ENCODE measurements around the gene PHLDB3.
"Not testable (repeated sequence)": the region's sequence is repeated elsewhere in the genome, so short reads cannot be mapped to it uniquely, and the experiment has no call there.

Gene PHLDB3

DNA sequence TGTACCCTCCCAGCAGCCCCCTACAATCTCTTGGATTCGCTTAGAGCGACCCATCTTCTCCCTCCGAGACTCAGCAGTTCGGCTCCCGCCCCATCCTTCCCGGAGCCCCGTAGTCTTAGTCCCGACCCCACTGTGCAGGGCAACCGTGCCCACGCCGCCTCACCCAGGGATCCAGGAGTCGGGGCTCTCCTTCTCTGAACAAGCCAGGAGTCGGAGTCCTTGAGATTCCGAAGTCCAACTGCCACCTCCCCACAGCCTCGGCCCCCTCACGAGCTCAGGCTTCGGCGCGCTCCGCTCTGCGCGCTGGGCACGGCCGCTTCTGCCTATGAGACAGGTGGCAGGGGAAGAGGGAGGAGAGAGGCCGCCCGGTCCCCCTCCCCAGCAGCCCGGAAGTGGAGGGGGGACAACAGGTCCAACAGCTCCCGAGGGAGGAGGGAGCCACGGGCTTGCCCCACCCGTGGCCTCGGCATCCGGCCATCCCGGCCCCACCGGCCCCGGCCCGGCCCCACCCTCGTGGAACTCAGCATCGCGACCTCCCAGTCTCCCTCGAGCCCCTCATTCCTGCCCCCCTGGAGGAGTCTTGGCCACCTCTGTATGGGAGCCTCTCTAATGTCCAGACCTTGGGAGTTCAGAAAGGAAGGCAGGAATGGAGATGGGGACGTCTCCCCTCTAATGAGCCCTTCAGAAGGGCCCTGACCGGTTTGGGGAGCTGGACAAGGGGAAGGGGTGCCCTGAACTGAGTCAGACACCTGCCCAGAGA, at the start of gene PHLDB3:
TSS of gene PHLDB3 (minus strand) at position 321 of the 760 bp plus-strand sequence. CDS start 628 bp downstream, outside the sequence.
- peak; percentile 43 for DNase-seq

DNA sequence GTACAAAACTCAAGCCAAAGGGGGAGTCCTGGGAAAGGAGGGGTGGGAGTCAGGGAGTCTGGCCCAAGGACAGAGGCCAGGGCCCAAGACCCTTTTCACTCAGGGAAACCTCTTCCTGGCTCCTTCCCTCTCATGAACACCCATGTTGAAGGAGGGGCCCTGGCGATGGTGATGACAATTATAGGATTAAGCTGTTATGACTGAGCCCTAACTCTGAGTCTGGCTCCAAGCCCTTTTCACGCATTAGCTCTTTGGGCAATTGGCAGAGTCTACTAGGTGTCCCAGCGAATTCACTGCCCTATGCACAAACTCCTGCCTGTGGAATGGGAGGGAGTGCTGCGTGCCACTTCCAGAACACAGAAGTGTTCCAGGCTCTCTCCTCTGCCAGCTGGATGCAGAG, 49.1 kb upstream of the PHLDB3 start:
- DNase-seq = no peak

DNA sequence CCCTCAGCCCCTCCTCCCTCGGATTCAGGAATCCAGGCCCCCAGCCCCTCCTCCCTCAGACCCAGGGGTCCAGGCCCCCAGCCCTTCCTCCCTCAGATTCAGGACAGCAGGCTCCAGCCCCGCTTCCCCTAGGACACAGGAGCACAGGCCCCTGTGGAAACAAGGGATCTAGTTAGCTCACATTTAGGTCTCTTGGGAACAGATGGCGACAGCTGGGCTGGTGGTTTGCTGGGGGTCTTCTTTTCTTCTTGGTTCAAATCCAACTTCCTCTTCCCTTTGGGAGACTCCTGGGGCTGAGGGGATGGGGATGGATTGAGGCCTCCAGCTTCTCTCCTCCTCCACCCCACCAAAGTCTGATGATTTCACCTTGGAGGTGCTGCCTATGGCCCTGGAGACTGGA, 48.1 kb upstream of the PHLDB3 start:
- no peak for DNase-seq

DNA sequence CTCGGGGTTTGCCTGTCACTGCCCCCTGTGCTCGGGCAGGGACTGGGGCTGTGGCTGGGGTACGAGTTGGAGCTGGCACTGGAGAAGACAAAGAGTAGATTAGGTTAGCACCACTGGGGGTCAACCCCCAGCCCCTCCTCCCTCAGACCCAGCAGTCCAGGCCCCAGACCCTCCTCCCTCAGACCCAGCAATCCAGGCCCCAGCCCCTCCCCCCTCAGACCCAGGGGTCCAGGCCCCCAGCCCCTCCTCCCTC, 47.6 kb upstream of the PHLDB3 start:
- no peak for DNase-seq

DNA sequence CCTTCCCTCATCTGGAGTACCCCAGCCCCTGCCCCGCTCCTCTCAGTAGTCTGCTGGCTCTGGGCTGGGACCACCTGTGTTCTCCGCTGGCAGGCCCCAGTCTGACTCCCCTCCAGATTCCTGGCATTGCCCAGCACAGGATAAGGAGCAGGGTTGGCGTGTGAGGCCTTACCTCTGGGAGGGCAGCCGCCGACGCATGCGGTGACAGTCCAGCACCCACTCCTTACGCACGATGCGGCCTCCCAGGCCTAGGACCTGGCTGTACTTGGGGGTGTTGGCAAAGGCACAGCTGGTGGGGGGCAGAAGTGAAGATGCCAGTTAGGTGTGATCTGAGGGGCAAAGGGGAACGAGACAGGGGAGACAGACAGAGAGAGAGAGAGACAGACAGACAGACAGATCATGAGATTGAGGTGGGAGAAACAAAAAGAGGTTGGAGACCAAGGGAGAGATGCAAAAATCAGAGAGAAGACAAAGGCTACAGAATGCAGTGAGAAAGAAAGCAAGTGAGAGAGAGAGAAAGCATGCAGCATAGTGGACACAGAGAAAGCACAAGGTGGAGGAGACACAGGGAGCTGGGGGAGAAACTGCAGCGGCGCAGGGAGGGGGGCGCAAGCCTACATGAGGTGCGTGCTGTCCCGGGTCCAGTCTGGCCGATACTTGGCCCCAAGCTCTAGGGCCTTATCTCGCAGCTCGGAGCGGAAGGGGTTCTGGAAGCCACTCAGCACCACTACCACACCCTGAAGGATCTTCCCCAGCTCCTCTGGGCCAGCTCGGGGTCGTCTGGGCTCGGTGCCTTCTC, 47.1 kb upstream of the PHLDB3 start:
- no peak for DNase-seq

DNA sequence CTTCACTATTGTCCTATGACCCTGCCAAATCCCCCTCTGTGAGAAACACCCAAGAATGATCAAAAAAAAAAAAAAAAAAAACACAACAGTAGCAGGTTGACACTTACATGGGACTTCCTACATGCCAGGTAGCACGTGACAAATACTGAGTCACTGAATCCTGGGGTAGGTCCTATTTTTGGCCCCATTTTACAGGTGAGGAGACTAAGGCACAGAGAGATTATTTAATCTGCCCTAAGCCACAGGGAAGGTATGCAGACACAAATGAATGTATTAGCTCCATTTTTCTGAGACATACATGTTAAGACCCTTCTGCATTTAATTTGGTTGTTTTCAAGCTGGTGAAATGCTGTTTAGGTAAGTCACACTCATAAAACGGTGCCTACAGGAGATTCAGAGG, 44.2 kb upstream of the PHLDB3 start:
- DNase-seq = no peak

DNA sequence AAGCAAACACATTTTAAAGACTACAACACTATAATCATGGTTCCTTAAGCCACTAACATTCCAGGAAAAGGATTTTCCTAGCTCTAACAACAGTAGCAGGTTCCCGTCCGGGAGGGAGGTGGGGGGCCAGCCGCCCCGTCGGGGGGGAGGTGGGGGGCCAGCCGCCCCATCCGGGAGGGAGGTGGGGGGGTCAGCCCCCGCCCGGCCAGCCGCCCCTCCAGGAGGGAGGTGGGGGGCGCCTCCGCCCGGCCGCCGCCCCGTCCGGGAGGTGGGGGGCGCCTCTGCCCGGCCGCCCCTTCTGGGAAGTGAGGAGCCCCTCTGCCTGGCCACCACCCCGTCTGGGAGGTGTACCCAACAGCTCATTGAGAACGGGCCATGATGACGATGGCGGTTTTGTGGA, 43.4 kb upstream of the PHLDB3 start:
- DNase-seq = not testable (repeated sequence)

DNA sequence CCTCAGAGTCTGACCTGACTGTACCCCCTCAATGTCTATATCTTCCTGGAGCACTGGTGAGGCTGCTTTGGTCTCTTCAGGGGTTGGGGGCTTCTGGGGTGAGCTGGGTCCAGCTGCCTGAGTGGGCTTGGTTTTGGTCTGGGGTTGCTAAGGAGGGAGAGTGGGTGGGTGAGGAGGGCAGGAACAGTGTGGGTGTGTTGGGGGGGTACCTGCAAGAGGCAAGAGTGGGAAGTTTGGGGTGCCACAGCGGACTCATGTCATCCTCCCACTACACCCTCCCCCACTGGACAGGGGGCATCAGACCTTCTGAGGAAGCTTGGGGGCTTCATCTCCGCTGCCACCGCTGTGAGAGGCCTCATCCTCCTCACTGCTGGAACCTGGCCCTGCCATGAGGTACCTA, 42.0 kb upstream of the PHLDB3 start:
- DNase-seq = no peak

DNA sequence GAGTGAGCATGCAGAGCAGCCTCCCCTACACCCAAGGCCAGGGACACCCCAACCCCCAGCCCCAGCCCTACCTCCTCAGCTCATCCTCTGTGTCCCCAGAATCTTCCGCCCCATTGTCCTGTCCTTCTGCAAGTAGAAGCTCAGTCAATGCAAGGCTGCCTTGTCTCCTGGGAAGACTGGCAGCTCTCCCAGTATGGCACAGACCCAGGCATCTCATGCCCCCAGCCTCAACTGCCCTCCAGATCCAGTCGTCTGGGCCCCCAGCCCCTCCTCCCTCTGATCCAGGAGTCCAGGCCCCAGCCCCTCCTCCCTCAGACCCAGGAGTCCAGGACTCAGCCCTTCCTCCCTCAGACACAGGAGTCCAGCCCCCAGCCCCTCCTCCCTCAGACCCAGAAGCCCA, 41.4 kb upstream of the PHLDB3 start:
- no peak for DNase-seq

DNA sequence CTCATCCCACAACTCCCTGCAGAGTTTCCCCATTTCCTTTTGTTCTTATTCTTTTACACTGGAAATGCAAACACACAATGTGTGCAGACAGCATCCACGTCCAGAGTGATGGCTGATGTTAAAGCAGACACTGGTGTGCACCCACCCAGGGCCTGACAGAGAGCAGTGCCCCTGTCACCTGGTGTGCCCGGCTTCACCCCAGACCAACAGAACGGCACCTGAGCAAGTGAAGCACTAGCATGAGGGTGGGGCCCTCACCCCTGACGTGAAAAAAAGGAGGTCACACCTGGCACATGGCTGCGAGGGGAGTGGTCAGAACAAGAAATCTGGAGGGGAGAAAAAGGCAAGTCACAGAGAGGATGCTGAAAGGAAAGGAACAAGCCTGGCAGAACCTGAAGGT, 40.7 kb upstream of the PHLDB3 start:
- no peak for DNase-seq

DNA sequence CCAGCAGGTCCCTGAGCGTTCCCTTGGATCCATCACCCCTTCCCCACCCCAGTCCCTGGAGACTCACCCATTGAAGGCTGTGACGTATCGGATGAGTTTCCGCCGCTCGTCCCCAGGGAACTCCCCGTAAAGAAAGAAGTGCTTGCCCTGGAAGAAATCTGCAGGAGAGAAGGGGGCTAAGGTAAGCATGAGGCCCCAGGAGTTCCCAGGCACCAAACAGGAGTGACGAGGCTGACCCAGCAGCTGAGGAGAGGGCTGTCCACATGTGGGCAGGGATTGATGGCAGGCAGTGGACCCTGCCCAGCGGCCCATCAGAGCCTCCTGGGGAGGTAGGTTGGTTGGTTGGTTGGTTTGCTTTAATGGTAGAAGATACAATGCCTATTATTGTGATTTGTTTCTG, 39.5 kb upstream of the PHLDB3 start:
- DNase-seq = no peak

DNA sequence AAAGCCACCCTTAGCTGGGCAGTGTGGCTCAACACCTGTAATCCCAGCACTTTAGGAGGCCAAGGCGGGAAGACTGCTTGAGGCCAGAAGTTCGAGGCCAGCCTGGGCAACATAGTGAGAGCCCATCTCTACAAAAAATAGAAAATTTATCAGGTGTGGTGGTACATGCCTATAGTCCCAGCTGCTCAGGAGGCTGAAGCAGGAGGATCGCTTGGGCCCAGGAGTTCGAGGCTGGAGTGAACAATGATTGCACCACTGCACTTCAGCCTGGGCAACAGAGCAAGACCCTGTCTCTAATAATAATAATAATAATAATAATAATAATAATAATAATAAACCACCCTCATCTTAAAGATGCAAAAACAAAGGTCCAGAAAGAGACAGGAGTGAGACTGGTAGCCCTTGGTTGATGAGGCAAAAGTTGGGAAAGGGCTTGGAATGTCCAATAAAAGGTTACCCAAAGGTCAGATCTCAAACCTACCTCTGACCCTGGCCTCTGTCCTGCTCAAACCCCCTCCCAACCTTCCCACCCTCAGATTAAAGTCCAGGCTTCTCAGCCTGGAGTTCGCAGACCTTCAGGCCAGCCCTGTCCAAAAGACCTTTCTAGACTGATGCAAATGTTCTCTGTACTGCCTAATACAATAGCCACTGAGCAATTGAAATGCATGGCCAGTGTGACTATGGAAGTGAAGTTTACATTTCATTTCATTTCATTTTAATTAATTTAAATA, 37.5 kb upstream of the PHLDB3 start:
- no peak for DNase-seq

DNA sequence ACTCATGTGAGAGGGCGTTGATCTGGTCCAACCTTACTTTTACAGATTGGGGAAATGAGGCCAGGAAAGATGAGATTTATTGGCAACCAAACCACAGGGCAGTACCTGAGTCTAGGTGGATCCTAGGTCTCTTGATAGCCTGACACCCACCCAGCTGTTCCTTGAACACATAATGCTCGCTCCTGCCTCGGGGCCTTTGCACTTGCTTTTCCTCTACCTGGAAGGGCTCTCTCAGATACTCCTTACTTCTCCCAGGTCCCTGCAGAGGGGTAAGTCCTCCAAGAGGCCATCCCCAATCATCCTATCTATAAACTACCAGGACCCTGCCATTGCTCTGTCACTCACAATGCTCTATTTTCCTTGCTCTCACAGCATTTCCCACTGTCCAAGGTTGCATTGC, 35.8 kb upstream of the PHLDB3 start:
- DNase-seq = no peak

DNA sequence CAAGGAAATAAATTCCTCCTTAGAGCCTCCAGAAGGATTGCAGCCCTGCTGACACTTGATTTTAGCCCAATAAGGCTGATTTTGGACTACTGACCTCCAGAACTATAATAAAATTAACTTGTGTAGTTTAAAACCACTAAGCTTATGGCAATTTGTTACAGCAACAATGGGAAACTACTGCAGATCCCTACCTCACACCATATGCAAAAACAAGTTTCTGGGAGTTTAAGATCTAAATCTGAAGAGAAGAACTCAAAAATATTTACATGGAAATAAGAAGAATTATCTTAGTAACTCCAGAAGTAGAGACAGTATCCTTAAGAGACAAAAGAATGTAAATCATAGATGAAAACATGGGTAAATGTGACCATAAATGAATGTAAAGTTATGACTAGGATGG, 34.4 kb upstream of the PHLDB3 start:
- DNase-seq = no peak

DNA sequence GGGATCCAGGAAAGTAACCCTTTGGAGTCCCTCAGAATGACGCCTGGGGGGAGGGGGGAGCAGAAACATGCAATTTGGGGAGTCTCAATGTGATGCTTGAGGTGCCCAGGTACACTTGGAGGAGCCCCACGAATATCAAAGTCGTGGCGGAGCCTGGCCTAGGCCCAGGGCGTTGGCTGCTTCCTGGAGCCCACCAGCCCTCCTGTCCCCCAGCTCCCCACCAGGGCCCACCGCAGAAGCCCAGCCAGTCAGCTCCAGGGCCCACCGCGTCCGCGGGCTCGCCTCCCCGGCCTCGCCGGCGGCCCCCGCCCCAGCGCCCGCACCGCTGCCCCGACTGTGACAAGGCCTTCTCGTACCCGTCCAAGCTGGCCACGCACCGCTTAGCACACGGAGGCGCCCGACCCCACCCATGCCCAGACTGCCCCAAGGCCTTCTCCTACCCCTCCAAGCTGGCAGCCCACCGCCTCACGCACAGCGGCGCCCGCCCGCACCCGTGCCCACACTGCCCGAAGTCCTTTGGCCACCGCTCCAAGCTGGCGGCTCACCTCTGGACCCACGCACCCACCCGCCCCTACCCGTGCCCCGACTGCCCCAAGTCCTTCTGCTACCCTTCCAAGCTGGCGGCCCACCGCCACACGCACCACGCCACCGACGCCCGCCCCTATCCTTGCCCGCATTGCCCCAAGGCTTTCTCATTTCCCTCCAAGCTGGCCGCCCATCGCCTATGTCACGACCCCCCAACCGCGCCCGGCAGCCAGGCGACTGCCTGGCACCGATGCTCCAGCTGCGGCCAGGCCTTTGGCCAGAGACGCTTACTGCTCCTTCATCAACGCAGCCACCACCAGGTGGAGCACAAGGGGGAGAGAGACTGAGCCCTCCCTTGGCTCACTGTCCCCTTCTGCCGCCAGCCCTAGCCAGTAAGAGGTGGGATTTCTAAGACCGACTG, 30.5 kb upstream of the PHLDB3 start:
- peak; percentile 34 for DNase-seq

DNA sequence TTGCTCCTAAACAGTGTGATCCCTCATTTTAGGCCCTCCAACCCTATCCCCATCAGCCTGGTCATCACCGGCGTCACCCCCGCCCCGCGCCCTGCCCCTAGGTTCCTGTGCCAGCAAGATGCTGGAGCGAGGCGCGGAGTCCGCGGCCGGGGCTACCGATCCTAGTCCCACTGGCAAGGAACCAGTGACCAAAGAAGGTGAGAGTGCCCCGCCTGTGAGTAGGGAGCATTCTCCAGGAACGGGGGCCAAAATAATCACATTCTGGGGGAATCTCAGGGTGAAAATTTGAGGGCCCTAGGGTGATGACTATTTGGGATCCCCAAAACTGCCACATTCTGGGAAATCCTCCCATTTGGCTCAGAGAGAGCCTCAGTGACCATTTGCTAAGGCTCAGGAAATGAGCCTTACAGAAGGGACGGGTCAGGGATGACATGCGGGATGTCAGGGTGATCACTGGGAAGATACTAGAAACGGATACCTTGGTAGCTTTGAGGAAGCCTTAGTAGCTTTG, 29.8 kb upstream of the PHLDB3 start:
- DNase-seq = no peak

DNA sequence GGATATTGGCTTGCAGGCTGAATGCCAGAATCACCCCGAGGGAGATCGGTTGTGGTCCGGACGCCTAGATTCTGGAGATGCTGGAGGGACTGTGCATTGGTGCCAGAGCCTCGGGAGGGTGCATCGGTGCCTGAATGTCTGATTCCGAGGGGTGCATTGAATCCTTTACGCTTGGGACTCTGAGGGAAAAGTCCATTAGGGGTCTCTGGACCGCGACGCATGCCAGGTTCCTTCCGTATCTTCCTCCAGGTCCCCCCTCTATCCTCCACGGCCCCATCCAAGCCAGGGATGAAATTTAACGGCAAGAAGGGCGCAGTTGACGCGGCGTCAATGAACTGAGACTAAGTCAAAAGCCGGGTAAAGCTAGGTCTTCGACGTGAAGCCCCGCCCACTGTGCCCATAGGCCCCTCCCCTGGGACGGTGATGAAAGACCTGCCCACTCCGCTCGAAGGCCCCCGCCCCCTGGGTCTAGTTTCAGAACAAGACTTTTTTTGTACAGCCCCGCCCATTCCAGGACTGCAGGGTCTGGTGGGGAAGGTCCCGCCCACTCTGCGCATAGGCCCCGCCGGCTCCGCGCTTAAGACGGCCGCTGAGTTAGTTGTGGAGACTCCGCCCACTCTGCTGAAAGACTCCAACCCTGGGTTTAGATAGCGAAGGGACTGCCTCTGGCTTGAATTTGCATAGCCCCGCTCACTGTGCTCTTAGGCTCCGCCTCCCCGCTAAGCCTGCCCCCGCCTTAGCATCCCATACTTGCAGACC, 29.2 kb upstream of the PHLDB3 start:
- DNase-seq = peak; percentile 99

DNA sequence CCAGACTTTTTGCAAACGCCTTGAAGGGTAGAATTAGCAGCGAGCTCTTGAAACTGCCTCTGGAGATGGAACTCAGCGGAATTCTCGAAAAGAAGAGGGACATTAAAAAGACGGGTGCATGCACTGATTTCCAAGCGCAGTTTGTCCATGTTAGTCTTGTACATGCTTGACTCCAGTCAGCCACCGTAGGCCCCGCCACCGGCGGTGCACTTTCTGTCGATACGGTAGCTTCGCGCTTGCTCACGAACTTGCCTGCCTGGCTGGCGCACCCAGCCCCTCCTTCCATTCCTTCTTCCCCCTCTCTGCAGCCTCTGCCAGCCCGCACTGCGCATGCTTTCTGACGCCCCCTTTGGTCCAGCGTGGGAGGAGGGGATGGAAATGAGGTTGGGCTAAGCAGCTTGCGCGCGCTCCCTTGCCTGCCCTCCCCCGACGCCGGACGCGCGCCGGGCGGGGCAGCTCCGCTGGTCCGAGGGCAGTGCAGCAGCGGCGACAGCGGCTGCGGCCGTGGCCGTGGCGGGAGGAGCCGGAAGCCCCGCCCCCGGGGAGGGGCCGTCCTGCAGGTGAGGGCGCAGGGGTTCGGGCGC, 28.5 kb upstream of the PHLDB3 start, which contains the start of gene ZNF575:
TSS of gene ZNF575 (plus strand) at position 227 of the 584 bp plus-strand sequence. CDS start 1,235 bp downstream, outside the sequence.
- peak; percentile 90 for DNase-seq

DNA sequence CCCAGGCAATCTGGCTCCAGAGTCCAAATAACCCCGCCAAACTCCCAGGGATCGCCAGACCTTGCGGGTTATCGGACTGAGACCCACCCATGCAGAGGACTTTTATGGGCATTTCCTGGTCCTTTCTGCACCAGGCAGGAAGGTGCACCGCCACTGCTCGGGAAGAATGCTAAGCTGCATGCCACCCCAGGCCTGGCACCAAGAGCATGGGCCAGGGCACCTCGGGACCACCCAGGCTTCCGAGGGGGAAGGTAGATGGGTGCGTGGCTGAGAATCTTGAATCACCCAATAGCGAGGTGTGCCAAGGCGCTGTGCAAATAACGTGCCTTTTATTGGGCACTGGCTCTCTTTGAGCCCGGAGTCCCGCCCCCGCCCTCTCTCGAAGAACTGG, 28.0 kb upstream of the PHLDB3 start:
- peak; percentile 71 for DNase-seq

DNA sequence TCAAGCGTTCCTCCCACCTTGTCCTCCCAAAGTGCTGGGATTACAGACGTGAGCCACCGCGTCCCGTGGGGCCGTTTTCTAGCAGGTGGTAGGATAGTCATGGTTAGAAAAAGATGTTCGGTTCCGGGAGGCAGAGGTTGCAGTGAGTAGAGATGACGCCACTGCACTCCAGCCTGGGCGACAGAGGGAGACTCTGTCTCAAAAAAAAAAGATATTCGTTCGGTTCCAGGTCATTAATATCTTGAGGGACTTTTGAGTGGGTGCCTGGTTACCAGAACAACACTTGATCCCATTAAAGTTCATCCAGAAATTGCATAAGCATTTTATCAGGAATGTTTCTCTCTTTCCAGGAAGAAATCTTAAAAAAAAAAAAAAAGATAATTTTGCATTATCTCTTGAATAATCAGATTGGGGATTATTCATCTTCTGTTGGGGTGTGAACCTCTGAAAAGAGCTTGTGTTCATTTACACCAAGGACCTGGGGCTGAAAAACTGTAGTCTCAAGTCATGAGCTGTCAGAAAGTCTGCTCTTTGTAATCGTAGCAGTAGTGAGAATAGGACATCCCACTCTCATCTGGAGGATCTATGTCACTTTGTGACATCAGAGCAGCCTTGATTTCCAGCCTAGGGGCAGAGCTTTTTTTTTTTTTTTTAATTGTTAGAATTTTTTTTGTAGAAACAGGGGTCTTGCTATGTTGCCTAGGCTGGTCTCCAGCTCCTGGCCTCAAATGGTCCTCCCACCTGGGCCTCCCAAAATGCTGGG, 23.5 kb upstream of the PHLDB3 start:
- DNase-seq = peak; percentile 25
